Spleen (tissue), 11 donors: ENCODE data around the gene AOX1. TPM values are rescaled to one million over a fixed set of nuclear protein-coding genes. Genes with fewer than 3 reads are reported as not detected.
"Not testable (repeated sequence)": the region's sequence is repeated elsewhere in the genome, so short reads cannot be mapped to it uniquely, and the experiment has no call there.

Experiments used
- DNase-seq: peaks from one replicate; pipeline ENCODE4 v3.0.0-alpha.2; 2020
- H3K27ac ChIP-seq, 8 donors: fragments of 200-600 bp; sonication (generic) in 7 of 8; 1 replicate in 4 of 8; 2 replicates in 4 of 8; pipeline versions ENCODE4 v1.5.0 to v1.8.0; 2016 to 2021; ENCODE audit warnings: inconsistent platforms in 4 of 8, mild to moderate bottlenecking in 4 of 8, moderate library complexity in 1 of 8
- H3K27me3 ChIP-seq, 7 donors: fragments of 200-600 bp; sonication (generic) in 6 of 7; replicated peaks in 1 of 7; 1 replicate in 4 of 7; 2 replicates in 3 of 7; pipeline versions ENCODE4 v1.5.0 to v1.8.0; 2016 to 2021; ENCODE audit warnings: inconsistent platforms in 3 of 7, mild to moderate bottlenecking in 1 of 7
- H3K36me3 ChIP-seq, 6 donors: fragments of 200-600 bp; sonication (generic) in 5 of 6; 1 replicate in 4 of 6; 2 replicates in 2 of 6; pipeline versions ENCODE4 v1.5.0 to v1.8.0; 2016 to 2021; ENCODE audit warnings: inconsistent platforms in 2 of 6
- H3K4me1 ChIP-seq, 6 donors: fragments of 200-600 bp; sonication (generic) in 5 of 6; 1 replicate in 3 of 6; 2 replicates in 3 of 6; pipeline versions ENCODE4 v1.5.0 to v1.8.0; 2016 to 2021; ENCODE audit warnings: inconsistent platforms in 3 of 6
- H3K4me3 ChIP-seq, 8 donors: fragments of 200-600 bp; sonication (generic) in 7 of 8; 1 replicate in 4 of 8; 2 replicates in 4 of 8; pipeline versions ENCODE4 v1.5.0 to v1.8.0; 2016 to 2021; ENCODE audit warnings: inconsistent platforms in 4 of 8, mild to moderate bottlenecking in 4 of 8, moderate library complexity in 2 of 8
- H3K9me3 ChIP-seq, 8 donors: fragments of 200-600 bp; sonication (generic) in 7 of 8; 1 replicate in 4 of 8; 2 replicates in 4 of 8; pipeline versions ENCODE4 v1.5.0 to v1.8.0; 2016 to 2021; ENCODE audit warnings: inconsistent platforms in 4 of 8
- CTCF ChIP-seq, 11 experiments: fragments of 200-600 bp in 7 of 11; fragments of 450-650 bp in 4 of 11; sonication (generic) in 4 of 11; IDR thresholded peaks in 8 of 11; conservative IDR thresholded peaks in 3 of 11; 1 replicate in 7 of 11; 2 replicates in 4 of 11; pipeline versions ENCODE4 v1.4.0 to v1.8.0; 2016 to 2021; ENCODE audit warnings: antibody characterized with exemption in 11 of 11, inconsistent platforms in 4 of 11, mild to moderate bottlenecking in 1 of 11
- POLR2A ChIP-seq, 3 donors: fragments of 450-650 bp; IDR thresholded peaks; one replicate each; pipeline ENCODE4 v1.5.1; 2017; ENCODE audit warnings: antibody characterized with exemption in 3 of 3, mild to moderate bottlenecking in 1 of 3
- POLR2AphosphoS5 ChIP-seq, 3 donors: sonication (generic); formaldehyde crosslinking; IDR thresholded peaks; one replicate each; pipeline ENCODE4 v1.5.1; 2017; ENCODE audit warnings: antibody characterized with exemption in 3 of 3
- WGBS, 5 donors: extraction: QIAGEN DNeasy Blood & Tissue Kit in 3 of 5; methylation state at CpG; one replicate each; pipeline versions ENCODE4 v1.1.5 to v1.1.7; 2013 to 2018; 5-methylcytosine and 5-hydroxymethylcytosine counted together
- intact Hi-C: fragments of 100-400 bp; cut with DNase I; formaldehyde crosslinking; loops from one replicate; pipeline ENCODE4 v1.15.0; 2023; ENCODE audit warnings: low total_unique reads
- polyA plus RNA-seq, 3 donors: library from polyadenylated mRNA; stranded (reverse); fragments of 200-250 nt; gene quantifications; one replicate each; pipeline ENCODE4 v1.2.1, GENCODE V29; 2013
- total RNA-seq, 7 donors: library from RNA; depleted of rRNA in 3 of 7; stranded (reverse); fragments of >200 nt in 3 of 7; fragmentation: NEBNext Ultra II Directional in 4 of 7; extraction: Animal tissue kit (Norgen Biotek cat#: 25700) in 4 of 7; gene quantifications; one replicate each; pipeline versions ENCODE4 v1.1.0 to v1.2.1, GENCODE V29; 2016 to 2021
- donor health status: healthy with polysubstance abuse.
- donor health status: DM: no; HTN: no; CAD: no; lungs with moderate emphysema.
- donor health status: DM: no; HTN: no; CAD: no.
- donor health status: Bipolar disorder and iron deficiency.
- donor health status: healthy.
- donor health status: DM: no; HTN: no; CAD: no.
- donor health status: DM: yes; HTN: yes; CAD: no.

AOX1 gene
- total and polyA plus RNA-seq, 10 donors, result 1.3 to 14.6 (median 5.8) TPM

- Histone ChIP-seq H3K36me3 (no peaks in the 10 kb centered on the region), H3K4me1 (no peaks in the 10 kb centered on the region), H3K9me3 (peaks cover 0 to under 1% (median under 1%) of the 10 kb centered on the region in 8 donors), H3K27me3 (peaks cover 0 to 5% (median 0%) of the 10 kb centered on the region in 7 donors), H3K4me3 (no peak overlapping the region), H3K27ac (no peak overlapping the region)
- intact Hi-C loops, result no loop called here
- TF ChIP-seq POLR2AphosphoS5 (IDR thresholded peaks at IDR 0.05) (no peak), CTCF (IDR thresholded peaks at IDR 0.05 in 8 of 11, conservative IDR thresholded peaks at IDR 0.05 in 3 of 11) (no peak), POLR2A (IDR thresholded peaks at IDR 0.05) (no peak)
- WGBS, 5 donors, result 72 to 87% (median 79%) methylated on average over 4 of the region's 4 CpGs
- DNase-seq, result no peak
Measured at GRCh38 chr2:200627110-200627770, 41.4 kb downstream of the AOX1 start.

- H3K27me3 ChIP-seq, DNase-seq, intact Hi-C loops, H3K4me1 ChIP-seq, H3K36me3 ChIP-seq, H3K4me3 ChIP-seq, H3K27ac ChIP-seq: not testable (repeated sequence)
- WGBS, 5 donors, result 80 to 97% (median 89%) methylated on average over 4 of the region's 4 CpGs
- H3K9me3 ChIP-seq, result peaks cover 0 to 12% (median 8%) of the 10 kb centered on the region in 8 donors
Measured at GRCh38 chr2:200628461-200628860, 42.6 kb downstream of the AOX1 start.

- Histone ChIP-seq H3K4me1 (no peaks in the 10 kb centered on the region), H3K9me3 (peaks cover 0 to 15% (median 8%) of the 10 kb centered on the region in 8 donors), H3K27ac (no peak overlapping the region), H3K4me3 (no peak overlapping the region), H3K27me3 (peaks cover 0 to 5% (median 0%) of the 10 kb centered on the region in 7 donors), H3K36me3 (no peaks in the 10 kb centered on the region)
- no peak for TF ChIP-seq POLR2A (IDR thresholded peaks at IDR 0.05)
- no peak for DNase-seq
- intact Hi-C loops, result no loop called here
- WGBS, 5 donors, result 82 to 90% (median 85%) methylated on average over 1 of the region's 1 CpG
Measured at GRCh38 chr2:200631287-200631686, 45.5 kb downstream of the AOX1 start.

- no peaks in the 10 kb centered on the region for H3K27me3 ChIP-seq
Measured at GRCh38 chr2:200634231-200634964, 48.6 kb downstream of the AOX1 start.

More at GRCh38 chr2:200634231-200634964, 48.6 kb downstream of the AOX1 start:
- H3K9me3 ChIP-seq, result peaks cover 0 to 15% (median 8%) of the 10 kb centered on the region in 8 donors
- H3K27ac ChIP-seq, result no peak overlapping the region
- WGBS, 5 donors, result 89 to 97% (median 95%) methylated on average over 7 of the region's 7 CpGs
- no peak overlapping the region for H3K4me3 ChIP-seq
- no peaks in the 10 kb centered on the region for H3K4me1 ChIP-seq
- TF ChIP-seq POLR2AphosphoS5 (IDR thresholded peaks at IDR 0.05) (no peak), POLR2A (IDR thresholded peaks at IDR 0.05) (no peak), CTCF (IDR thresholded peaks at IDR 0.05 in 8 of 11, conservative IDR thresholded peaks at IDR 0.05 in 3 of 11) (no peak)
- H3K36me3 ChIP-seq, result no peaks in the 10 kb centered on the region
- intact Hi-C loops, result no loop called here
- no peak for DNase-seq
